Epithelial cell of esophagus (primary cell): ENCODE measurements around the gene P4HB.

Experiments used
- DNase-seq: peaks from one replicate; pipeline ENCODE4 v3.0.0; 2010; ENCODE audit warnings: low read depth
- H3K4me3 ChIP-seq: 2 replicates; pipeline ENCODE4 v1.5.1; 2011; ENCODE audit warnings: mild to moderate bottlenecking, low read length, control low read depth
- TF ChIP-seq, protein P1 (sequence below): IDR thresholded peaks from 2 replicates; pipeline ENCODE4 v1.5.1; 2011; ENCODE audit warnings: low read depth, mild to moderate bottlenecking, low read length, control low read depth, inconsistent platforms; ENCODE audit not compliant: insufficient read depth; ENCODE audit errors: missing control alignments

The P4HB gene

DNA sequence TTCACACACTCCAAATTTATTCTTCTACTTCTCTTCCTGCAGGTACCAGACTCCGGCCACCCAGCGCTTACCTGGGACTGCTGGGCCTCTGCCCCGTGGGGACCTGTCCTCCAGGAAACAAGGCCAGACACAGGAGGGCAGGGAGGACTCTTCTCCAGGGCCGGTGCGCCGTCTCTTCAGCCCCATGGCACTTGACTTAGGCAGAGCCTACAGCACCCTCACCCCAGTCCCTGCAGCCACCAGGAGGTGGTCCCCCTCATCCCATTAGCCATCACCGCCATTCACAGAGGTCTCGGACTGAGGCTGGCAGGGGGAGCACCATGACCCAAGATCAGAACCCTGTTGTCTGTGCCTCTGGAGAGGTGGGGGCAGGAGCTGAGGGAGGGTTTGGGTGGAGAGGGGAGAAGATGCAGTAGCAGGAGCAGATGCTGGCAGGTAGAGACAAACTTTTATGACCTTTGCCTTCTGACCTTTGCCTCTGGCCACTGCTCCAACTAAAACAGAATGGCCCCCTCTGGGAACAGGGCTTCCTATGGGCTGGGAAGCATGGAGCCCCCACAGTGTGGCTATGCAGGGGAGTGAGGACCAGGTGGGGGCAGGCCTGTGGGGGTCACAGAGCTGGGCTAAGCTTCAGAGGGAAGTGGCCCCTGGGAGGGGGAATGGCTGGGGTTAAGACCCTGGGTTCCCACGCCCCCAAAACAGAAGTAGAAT is 58.1 kb downstream of the P4HB start:
- no peak for DNase-seq

DNA sequence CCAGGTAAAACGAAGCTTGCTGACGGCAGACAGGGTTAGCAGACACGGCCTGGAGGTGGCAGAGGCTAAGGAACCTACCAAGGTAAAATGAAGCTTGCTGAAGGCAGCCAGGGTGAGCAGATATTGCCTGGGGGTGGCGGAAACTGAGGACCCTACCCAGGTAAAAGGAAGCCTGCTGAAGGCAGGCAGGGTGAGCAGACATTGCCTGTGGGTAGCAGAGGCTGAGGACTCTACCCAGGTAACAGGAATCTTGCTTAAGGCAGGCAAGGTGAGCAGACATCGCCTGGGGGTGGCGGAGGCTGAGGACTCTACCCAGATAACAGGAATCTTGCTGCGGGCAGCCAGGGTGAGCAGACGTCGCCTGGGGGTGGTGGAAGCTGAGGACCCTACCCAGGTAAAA is 59.0 kb downstream of the P4HB start:
- H3K4me3 ChIP-seq: no peak overlapping the region
- TF ChIP-seq, protein P1, sequence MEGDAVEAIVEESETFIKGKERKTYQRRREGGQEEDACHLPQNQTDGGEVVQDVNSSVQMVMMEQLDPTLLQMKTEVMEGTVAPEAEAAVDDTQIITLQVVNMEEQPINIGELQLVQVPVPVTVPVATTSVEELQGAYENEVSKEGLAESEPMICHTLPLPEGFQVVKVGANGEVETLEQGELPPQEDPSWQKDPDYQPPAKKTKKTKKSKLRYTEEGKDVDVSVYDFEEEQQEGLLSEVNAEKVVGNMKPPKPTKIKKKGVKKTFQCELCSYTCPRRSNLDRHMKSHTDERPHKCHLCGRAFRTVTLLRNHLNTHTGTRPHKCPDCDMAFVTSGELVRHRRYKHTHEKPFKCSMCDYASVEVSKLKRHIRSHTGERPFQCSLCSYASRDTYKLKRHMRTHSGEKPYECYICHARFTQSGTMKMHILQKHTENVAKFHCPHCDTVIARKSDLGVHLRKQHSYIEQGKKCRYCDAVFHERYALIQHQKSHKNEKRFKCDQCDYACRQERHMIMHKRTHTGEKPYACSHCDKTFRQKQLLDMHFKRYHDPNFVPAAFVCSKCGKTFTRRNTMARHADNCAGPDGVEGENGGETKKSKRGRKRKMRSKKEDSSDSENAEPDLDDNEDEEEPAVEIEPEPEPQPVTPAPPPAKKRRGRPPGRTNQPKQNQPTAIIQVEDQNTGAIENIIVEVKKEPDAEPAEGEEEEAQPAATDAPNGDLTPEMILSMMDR: no peak
- no peak for DNase-seq

More for the DNA sequence above, 58.1 kb downstream of the P4HB start:
- TF ChIP-seq, protein P1: no peak
- H3K4me3 ChIP-seq: no peak overlapping the region

DNA sequence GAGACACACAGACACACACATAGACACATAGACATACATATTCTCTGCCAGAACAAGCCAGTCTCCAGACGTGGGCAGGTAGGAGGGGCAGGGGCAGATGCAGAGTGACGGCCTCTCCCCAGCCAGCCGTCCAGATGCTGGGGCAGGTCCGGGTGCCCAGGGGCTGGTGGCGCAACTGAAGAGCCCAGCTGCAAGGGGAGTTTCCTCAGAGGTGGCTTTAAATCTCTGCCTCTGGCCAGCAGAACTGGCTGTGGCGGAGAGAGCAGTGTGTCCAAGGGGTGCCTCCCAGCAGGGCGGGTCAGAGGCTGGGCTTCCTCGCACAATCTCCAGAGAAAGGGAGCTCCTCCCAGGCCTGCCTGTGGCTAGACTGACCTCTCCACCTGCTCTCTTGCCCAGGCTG is 65.8 kb downstream of the P4HB start:
- TF ChIP-seq, protein P1: no peak
- DNase-seq: no peak

DNA sequence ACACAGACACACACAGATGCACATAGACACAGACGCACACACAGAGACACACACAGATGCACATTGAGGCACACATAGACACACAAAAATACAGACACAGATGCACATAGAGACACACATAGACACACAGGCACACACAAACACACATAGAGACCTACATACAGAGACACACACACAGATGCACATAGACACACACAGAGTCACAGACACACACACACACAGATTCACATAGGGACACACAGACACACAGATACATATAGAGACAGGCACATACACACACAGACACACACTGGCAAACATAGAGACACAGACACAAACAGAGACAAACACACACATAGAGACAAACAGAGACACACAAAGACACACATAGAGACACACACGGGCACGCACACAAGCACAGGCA is 66.3 kb downstream of the P4HB start:
- DNase-seq: no peak
- TF ChIP-seq, protein P1: no peak

More for the DNA sequence above, 65.8 kb downstream of the P4HB start:
- no peak overlapping the region for H3K4me3 ChIP-seq

More for the DNA sequence above, 66.3 kb downstream of the P4HB start:
- no peak overlapping the region for H3K4me3 ChIP-seq
